HCT116 (cell line): ENCODE measurements around the gene SDK1. TPM values are rescaled to one million over a fixed set of nuclear protein-coding genes. Genes with fewer than 3 reads are reported as not detected.

Experiments used
- ATAC-seq: fragments of 200-7000 bp; cut with Tn5 transposase; 2 replicates; pipeline ENCODE4 v1.9.1; 2020; ENCODE audit warnings: mild to moderate bottlenecking, moderate library complexity
- BruUV-seq: library from RNA; stranded (reverse); fragments of 400-500 nt; replicated peaks from 2 replicates; lab custom pipeline; 2021; lab: Mats Ljungman, UMichigan
- CTCF ChIA-PET: fragments of 300-600 bp; sonication (Branson Sonifier 250); formaldehyde crosslinking; loops from one replicate; lab custom pipeline; 2021; ENCODE audit warnings: antibody characterized with exemption; lab: Charles Lee
- POLR2A ChIA-PET: fragments of 300-600, 350-600 bp; sonication (Branson Sonifier 250); formaldehyde crosslinking; loops from one replicate; lab custom pipeline; 2021; ENCODE audit warnings: antibody characterized with exemption; lab: Charles Lee
- RAD21 ChIA-PET, 2 experiments: fragments of 300-600 bp; sonication (Branson Sonifier 250); formaldehyde crosslinking; loops; one replicate each; lab custom pipeline; 2023; ENCODE audit warnings: low total read pairs in 2 of 2; ENCODE audit not compliant: uncharacterized antibody in 2 of 2, unreplicated experiment in 2 of 2, low non-redundant PET in 1 of 2; lab: Charles Lee
- DNase-seq: peaks from one replicate; pipeline ENCODE4 v3.0.0-alpha.2; 2010; ENCODE audit warnings: low read depth, low spot score
- H2AFZ ChIP-seq: fragments of 200-600 bp; shearing (Covaris generic), sonication (generic); 2 replicates; pipeline ENCODE4 v1.6.1; 2017; ENCODE audit warnings: low read depth, mixed run types, mixed read lengths, antibody characterized with exemption, low read length; ENCODE audit not compliant: poor library complexity, severe bottlenecking
- H3K27ac ChIP-seq: 2 replicates; pipeline ENCODE4 v1.5.1; 2012; ENCODE audit warnings: low read depth, low read length
- H3K27me3 ChIP-seq: fragments of 200-600 bp; sonication (generic); 2 replicates; pipeline ENCODE4 v1.6.1; 2016; ENCODE audit warnings: mixed run types, low read length, mixed read lengths; ENCODE audit not compliant: insufficient read depth
- H3K36me3 ChIP-seq, 2 experiments: fragments of 200-500 bp in 1 of 2; fragments of 200-600 bp in 1 of 2; sonication (Bioruptor generic) in 1 of 2; sonication (generic) in 1 of 2; 2 replicates each; pipeline versions ENCODE4 v1.5.1 to v1.6.1; 2014 to 2016; ENCODE audit warnings: low read length in 2 of 2, inconsistent platforms in 1 of 2, mixed read lengths in 1 of 2, mixed run types in 1 of 2; ENCODE audit not compliant: insufficient read depth in 2 of 2, control insufficient read depth in 1 of 2
- H3K4me1 ChIP-seq, 2 experiments: fragments of 200-600 bp in 1 of 2; sonication (generic) in 1 of 2; 2 replicates each; pipeline versions ENCODE4 v1.5.1 to v1.6.1; 2012 to 2017; ENCODE audit warnings: low read length in 2 of 2, inconsistent platforms in 1 of 2, mild to moderate bottlenecking in 1 of 2, mixed read lengths in 1 of 2, mixed run types in 1 of 2, moderate library complexity in 1 of 2; ENCODE audit not compliant: insufficient read depth in 2 of 2, control insufficient read depth in 1 of 2
- H3K4me2 ChIP-seq: fragments of 200-600 bp; sonication (generic); 2 replicates; pipeline ENCODE4 v1.6.1; 2017; ENCODE audit warnings: mixed run types, low read length, mixed read lengths
- H3K4me3 ChIP-seq, 2 experiments: fragments of 200-600 bp in 1 of 2; sonication (generic) in 1 of 2; replicated peaks in 1 of 2; 2 replicates each; pipeline ENCODE4 v1.5.1; 2011 to 2016; ENCODE audit warnings: low read length in 2 of 2, control low read depth in 1 of 2, low read depth in 1 of 2, mild to moderate bottlenecking in 1 of 2, mixed read lengths in 1 of 2, mixed run types in 1 of 2
- H3K79me2 ChIP-seq: fragments of 200-600 bp; sonication (generic); 2 replicates; pipeline ENCODE4 v1.6.1; 2017; ENCODE audit warnings: mild to moderate bottlenecking, mixed run types, low read length, moderate library complexity, mixed read lengths; ENCODE audit not compliant: insufficient read depth
- H3K9ac ChIP-seq: fragments of 200-600 bp; sonication (generic); 2 replicates; pipeline ENCODE4 v1.6.1; 2016; ENCODE audit warnings: low read length, mixed read lengths
- H3K9me2 ChIP-seq: fragments of 200-600 bp; sonication (generic), shearing (Covaris generic); 2 replicates; pipeline ENCODE4 v1.6.1; 2017; ENCODE audit warnings: mixed run types, mild to moderate bottlenecking, moderate library complexity; ENCODE audit not compliant: insufficient read depth
- H3K9me3 ChIP-seq, 2 experiments: fragments of 200-500 bp in 1 of 2; fragments of 200-600 bp in 1 of 2; sonication (Bioruptor generic) in 1 of 2; sonication (generic) in 1 of 2; 2 replicates each; pipeline ENCODE4 v1.6.1; 2014 to 2017; ENCODE audit warnings: low read length in 2 of 2, mixed read lengths in 2 of 2, inconsistent platforms in 1 of 2, low read depth in 1 of 2, mild to moderate bottlenecking in 1 of 2, mixed run types in 1 of 2, moderate library complexity in 1 of 2; ENCODE audit not compliant: control insufficient read depth in 1 of 2, insufficient read depth in 1 of 2
- H4K20me1 ChIP-seq: fragments of 200-600 bp; sonication (generic), shearing (Covaris generic); 2 replicates; pipeline ENCODE4 v1.6.1; 2017; ENCODE audit warnings: mixed run types, mild to moderate bottlenecking, moderate library complexity; ENCODE audit not compliant: insufficient read depth
- ATF3 ChIP-seq: IDR thresholded peaks from 2 replicates; pipeline ENCODE4 v1.6.1; 2012
- CBX3 ChIP-seq: IDR thresholded peaks from 2 replicates; pipeline ENCODE4 v1.6.1; 2012; ENCODE audit warnings: low read depth
- EGR1 ChIP-seq: IDR thresholded peaks from 2 replicates; pipeline ENCODE4 v1.6.1; 2012; ENCODE audit warnings: low read depth
- ELF1 ChIP-seq: IDR thresholded peaks from 2 replicates; pipeline ENCODE4 v1.6.1; 2012; ENCODE audit warnings: low read depth, borderline replicate concordance
- EZH2 ChIP-seq: fragments of 200-600 bp; sonication (generic); IDR thresholded peaks from 2 replicates; pipeline ENCODE4 v1.6.1; 2017; ENCODE audit warnings: antibody characterized with exemption, mixed run types
- EZH2phosphoT487 ChIP-seq: fragments of 200-600 bp; IDR thresholded peaks from 2 replicates; pipeline ENCODE4 v1.6.1; 2018; ENCODE audit warnings: antibody characterized with exemption, borderline replicate concordance
- FOSL1 ChIP-seq: IDR thresholded peaks from 2 replicates; pipeline ENCODE4 v1.6.1; 2012; ENCODE audit warnings: low read depth
- MAX ChIP-seq: IDR thresholded peaks from 2 replicates; pipeline ENCODE4 v1.6.1; 2012
- POLR2A ChIP-seq: IDR thresholded peaks from 2 replicates; pipeline ENCODE4 v1.7.0; 2011; ENCODE audit warnings: borderline replicate concordance; ENCODE audit not compliant: insufficient read depth, insufficient read length; ENCODE audit errors: extremely low read depth
- POLR2AphosphoS5 ChIP-seq: IDR thresholded peaks from 2 replicates; pipeline ENCODE4 v1.6.1; 2011; ENCODE audit warnings: mild to moderate bottlenecking, low read depth, low read length, moderate library complexity
- REST ChIP-seq: IDR thresholded peaks from 2 replicates; pipeline ENCODE4 v1.6.1; 2012; ENCODE audit warnings: low read depth
- SIN3A ChIP-seq: IDR thresholded peaks from 2 replicates; pipeline ENCODE4 v1.6.1; 2012; ENCODE audit warnings: low read depth
- SP1 ChIP-seq: IDR thresholded peaks from 2 replicates; pipeline ENCODE4 v1.6.1; 2012; ENCODE audit warnings: low read depth
- SRF ChIP-seq: IDR thresholded peaks from 2 replicates; pipeline ENCODE4 v1.6.1; 2012; ENCODE audit warnings: low read depth
- YY1 ChIP-seq: IDR thresholded peaks from 2 replicates; pipeline ENCODE4 v1.6.1; 2011; ENCODE audit warnings: low read length, low read depth, moderate library complexity, mild to moderate bottlenecking; ENCODE audit not compliant: insufficient replicate concordance; ENCODE audit errors: extremely low read depth
- ZFX ChIP-seq: fragments of 450-650 bp; IDR thresholded peaks from 2 replicates; pipeline ENCODE4 v1.6.1; 2017
- ZNF274 ChIP-seq: fragments of 200-500 bp; sonication (Bioruptor generic); IDR thresholded peaks from 2 replicates; pipeline ENCODE4 v1.6.1; 2014; ENCODE audit warnings: mild to moderate bottlenecking, low read depth, low read length, inconsistent platforms
- intact Hi-C: fragments of 100-400 bp; cut with micrococcal nuclease; formaldehyde crosslinking; loops from 2 replicates; pipeline ENCODE4 v1.10.0; 2022
- total RNA-seq: library from RNA; stranded (reverse); gene quantifications from one replicate; pipeline ENCODE4 v1.2.1, GENCODE V29; 2021; ENCODE audit not compliant: unreplicated experiment
- TF ChIP-seq, protein P1 (sequence below): IDR thresholded peaks from 2 replicates; pipeline ENCODE4 v1.6.1; 2011; ENCODE audit warnings: mild to moderate bottlenecking, low read length, moderate library complexity; ENCODE audit not compliant: insufficient replicate concordance; ENCODE audit errors: extremely low read depth

The SDK1 gene
- total RNA-seq, 1 experiment from 2014 or later: 0.05 TPM

DNA sequence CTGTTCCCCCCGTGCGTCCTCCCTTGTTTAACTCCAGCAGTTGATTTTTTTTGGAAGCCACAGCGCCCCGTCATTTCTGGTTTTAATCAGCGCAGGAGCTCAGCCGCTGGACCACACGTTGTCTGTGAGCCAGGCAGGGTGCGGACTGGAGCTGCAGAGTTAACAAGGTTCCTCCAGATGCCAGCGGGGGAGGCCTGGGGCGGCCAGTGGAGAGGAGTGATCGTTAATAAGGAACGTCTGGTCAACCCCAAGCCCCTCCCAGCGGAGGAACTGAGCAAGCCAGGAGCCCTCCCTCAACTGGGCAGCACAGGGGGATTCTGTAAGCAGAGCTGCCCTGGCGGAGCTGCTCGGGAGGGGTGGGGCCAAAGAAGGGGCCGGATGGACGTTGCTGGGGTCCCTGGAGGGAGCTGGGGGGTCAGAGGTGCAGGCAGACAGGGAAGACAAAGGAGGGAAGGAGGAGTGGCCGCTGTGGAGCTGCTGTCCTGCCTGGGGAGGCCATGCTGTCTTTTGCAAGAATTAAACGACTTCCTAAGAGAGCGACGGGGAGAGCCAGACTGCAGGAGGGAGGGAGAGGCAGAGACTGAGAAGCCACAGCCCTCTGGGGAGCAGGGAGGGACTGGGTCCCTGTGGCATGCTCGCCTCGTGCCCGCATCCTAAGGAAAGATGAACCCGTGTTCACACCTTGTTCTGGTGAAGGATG lies 843.9 kb downstream of the SDK1 start (continued):
- no peak for TF ChIP-seq REST
- no peak for TF ChIP-seq EGR1
- no peak for TF ChIP-seq ELF1
- TF ChIP-seq SIN3A: no peak
- no peak for TF ChIP-seq EZH2phosphoT487
- TF ChIP-seq SP1: no peak

GRCh38 chr7:4145576-4145975 lies 844.5 kb downstream of the SDK1 start:
- intact Hi-C loops: no loop called here
- Histone ChIP-seq H4K20me1 (no peaks in the 10 kb centered on the region), H3K9ac (no peak overlapping the region), H3K36me3 (no peaks in the 10 kb centered on the region), H3K9me3 (no peaks in the 10 kb centered on the region), H3K27me3 (no peaks in the 10 kb centered on the region), H3K79me2 (no peaks in the 10 kb centered on the region), H3K27ac (no peak overlapping the region), H2AFZ (no peak overlapping the region), H3K4me2 (no peak overlapping the region), H3K9me2 (no peaks in the 10 kb centered on the region), H3K4me1 (no peaks in the 10 kb centered on the region), H3K4me3 (no peak overlapping the region)
- ChIA-PET CTCF (no interaction called here), POLR2A (no interaction called here), RAD21 (no interaction called here)
- no peak for ATAC-seq
- no TSS peak for BruUV-seq
- DNase-seq: no peak
- TF ChIP-seq ELF1 (no peak), EZH2phosphoT487 (no peak), ZFX (no peak), CBX3 (no peak), MAX (no peak), ATF3 (no peak), POLR2AphosphoS5 (no peak), EZH2 (no peak), YY1 (no peak), POLR2A (no peak), SRF (no peak), ZNF274 (no peak), FOSL1 (no peak)
- TF ChIP-seq, protein P1, sequence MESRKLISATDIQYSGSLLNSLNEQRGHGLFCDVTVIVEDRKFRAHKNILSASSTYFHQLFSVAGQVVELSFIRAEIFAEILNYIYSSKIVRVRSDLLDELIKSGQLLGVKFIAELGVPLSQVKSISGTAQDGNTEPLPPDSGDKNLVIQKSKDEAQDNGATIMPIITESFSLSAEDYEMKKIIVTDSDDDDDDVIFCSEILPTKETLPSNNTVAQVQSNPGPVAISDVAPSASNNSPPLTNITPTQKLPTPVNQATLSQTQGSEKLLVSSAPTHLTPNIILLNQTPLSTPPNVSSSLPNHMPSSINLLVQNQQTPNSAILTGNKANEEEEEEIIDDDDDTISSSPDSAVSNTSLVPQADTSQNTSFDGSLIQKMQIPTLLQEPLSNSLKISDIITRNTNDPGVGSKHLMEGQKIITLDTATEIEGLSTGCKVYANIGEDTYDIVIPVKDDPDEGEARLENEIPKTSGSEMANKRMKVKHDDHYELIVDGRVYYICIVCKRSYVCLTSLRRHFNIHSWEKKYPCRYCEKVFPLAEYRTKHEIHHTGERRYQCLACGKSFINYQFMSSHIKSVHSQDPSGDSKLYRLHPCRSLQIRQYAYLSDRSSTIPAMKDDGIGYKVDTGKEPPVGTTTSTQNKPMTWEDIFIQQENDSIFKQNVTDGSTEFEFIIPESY: no peak
